Activated T-helper 17 cell treated with anti-CD3 and anti-CD28 coated beads, Interleukin-2, amount 50 U/mL, for 72 hours (primary cell): ENCODE data around the gene ITGB3. TPM values are rescaled to one million over a fixed set of nuclear protein-coding genes. Genes with fewer than 3 reads are reported as not detected.
"Not testable (repeated sequence)": the region's sequence is repeated elsewhere in the genome, so short reads cannot be mapped to it uniquely, and the experiment has no call there.

Experiments used
- ATAC-seq: fragments of 150-1000 bp; cut with Tn5 transposase; replicated peaks from 2 replicates; pipeline ENCODE4 v1.10.0; 2021; ENCODE audit warnings: mild to moderate bottlenecking, moderate library complexity
- H3K27ac Mint-ChIP-seq: one replicate; pipeline ENCODE4 v1.8.0; 2022; ENCODE audit warnings: mixed read lengths
- H3K27me3 Mint-ChIP-seq: one replicate; pipeline ENCODE4 v1.8.0; 2022; ENCODE audit warnings: mixed read lengths
- H3K36me3 Mint-ChIP-seq: one replicate; pipeline ENCODE4 v1.8.0; 2022; ENCODE audit warnings: low read depth, mild to moderate bottlenecking, mixed read lengths
- H3K4me1 Mint-ChIP-seq: one replicate; pipeline ENCODE4 v1.8.0; 2022; ENCODE audit warnings: mixed read lengths
- H3K4me3 Mint-ChIP-seq: one replicate; pipeline ENCODE4 v1.8.0; 2022; ENCODE audit warnings: mild to moderate bottlenecking, mixed read lengths
- H3K9me3 Mint-ChIP-seq: one replicate; pipeline ENCODE4 v1.8.0; 2022; ENCODE audit warnings: mixed read lengths
- total RNA-seq, 2 donors: library from RNA; stranded (reverse); gene quantifications; one replicate each; pipeline ENCODE4 v1.2.3, GENCODE V29; 2022

ITGB3 gene
- total RNA-seq, 2 donors from 2014 or later, result 0.11 TPM; not detected in 1

DNA sequence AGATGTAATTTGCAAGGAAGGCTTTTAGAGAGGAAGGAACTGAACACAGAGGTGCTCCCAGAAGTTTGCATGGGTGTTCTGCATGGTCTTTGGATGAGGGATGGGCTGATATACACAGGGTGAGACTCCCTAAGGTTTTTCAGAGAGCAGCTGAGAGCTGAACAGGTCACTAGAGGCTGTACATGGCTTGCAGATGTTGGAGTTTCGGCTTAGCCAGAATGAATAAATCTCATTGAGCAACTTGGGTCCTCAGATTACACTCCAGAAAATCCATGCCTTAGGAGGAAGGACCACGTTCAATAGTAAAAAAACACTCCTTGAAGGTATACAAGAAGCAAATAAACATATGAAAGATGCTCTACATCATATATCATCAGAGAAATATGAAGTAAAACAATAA, 7.5 kb upstream of the ITGB3 start:
- H3K36me3 Mint-ChIP-seq, result no peaks in the 10 kb centered on the region
- no peaks in the 10 kb centered on the region for H3K9me3 Mint-ChIP-seq
- H3K27me3 Mint-ChIP-seq, result peaks cover 28% of the 10 kb centered on the region
- H3K4me3 Mint-ChIP-seq, result no peak overlapping the region
- no peak for ATAC-seq
- no peak overlapping the region for H3K27ac Mint-ChIP-seq
- no peaks in the 10 kb centered on the region for H3K4me1 Mint-ChIP-seq

DNA sequence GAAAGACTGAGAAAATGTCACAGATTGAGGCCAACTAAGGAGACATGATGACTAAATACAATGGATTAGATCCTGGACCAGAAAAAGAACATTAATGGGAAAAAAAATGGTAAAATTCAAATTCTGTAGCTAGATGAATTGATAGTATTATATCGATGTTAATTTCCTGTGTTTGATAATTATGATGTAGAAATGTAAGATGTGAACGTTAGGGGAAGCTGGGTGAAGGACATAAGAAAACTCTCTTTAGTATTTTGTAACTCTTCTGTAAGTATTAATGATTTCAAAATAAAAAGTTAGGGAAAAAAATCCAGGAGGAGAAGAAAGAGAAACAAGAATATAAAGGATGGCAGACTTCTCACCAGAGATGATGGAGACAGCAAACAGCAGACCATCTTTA, 2.8 kb upstream of the ITGB3 start:
- no peaks in the 10 kb centered on the region for H3K9me3 Mint-ChIP-seq
- peaks cover 26% of the 10 kb centered on the region for H3K27me3 Mint-ChIP-seq
- H3K27ac Mint-ChIP-seq, result no peak overlapping the region
- no peak for ATAC-seq
- no peak overlapping the region for H3K4me3 Mint-ChIP-seq
- H3K36me3 Mint-ChIP-seq, result no peaks in the 10 kb centered on the region
- peaks cover 4% of the 10 kb centered on the region for H3K4me1 Mint-ChIP-seq

- ATAC-seq, result no peak
- Mint-ChIP-seq H3K4me1 (peaks cover 4% of the 10 kb centered on the region), H3K9me3 (no peaks in the 10 kb centered on the region), H3K36me3 (no peaks in the 10 kb centered on the region), H3K27ac (no peak overlapping the region), H3K4me3 (no peak overlapping the region), H3K27me3 (peaks cover 26% of the 10 kb centered on the region)
These were observed 2.1 kb upstream of the ITGB3 start for GRCh38 chr17:47251421-47251940.

GRCh38 chr17:47252209-47252608, 1.4 kb upstream of the ITGB3 start:
- Mint-ChIP-seq H3K4me3 (no peak overlapping the region), H3K4me1 (peaks cover 4% of the 10 kb centered on the region), H3K9me3 (no peaks in the 10 kb centered on the region), H3K27ac (no peak overlapping the region), H3K27me3 (peaks cover 29% of the 10 kb centered on the region), H3K36me3 (no peaks in the 10 kb centered on the region)
- ATAC-seq, result no peak

- Mint-ChIP-seq H3K27ac (no peak overlapping the region), H3K27me3 (peaks cover 36% of the 10 kb centered on the region), H3K9me3 (no peaks in the 10 kb centered on the region), H3K4me1 (peaks cover 9% of the 10 kb centered on the region), H3K36me3 (no peaks in the 10 kb centered on the region), H3K4me3 (peak overlapping the region; percentile 88)
- no peak for ATAC-seq
These were observed 688 bp upstream of the ITGB3 start for GRCh38 chr17:47252766-47253512.

DNA sequence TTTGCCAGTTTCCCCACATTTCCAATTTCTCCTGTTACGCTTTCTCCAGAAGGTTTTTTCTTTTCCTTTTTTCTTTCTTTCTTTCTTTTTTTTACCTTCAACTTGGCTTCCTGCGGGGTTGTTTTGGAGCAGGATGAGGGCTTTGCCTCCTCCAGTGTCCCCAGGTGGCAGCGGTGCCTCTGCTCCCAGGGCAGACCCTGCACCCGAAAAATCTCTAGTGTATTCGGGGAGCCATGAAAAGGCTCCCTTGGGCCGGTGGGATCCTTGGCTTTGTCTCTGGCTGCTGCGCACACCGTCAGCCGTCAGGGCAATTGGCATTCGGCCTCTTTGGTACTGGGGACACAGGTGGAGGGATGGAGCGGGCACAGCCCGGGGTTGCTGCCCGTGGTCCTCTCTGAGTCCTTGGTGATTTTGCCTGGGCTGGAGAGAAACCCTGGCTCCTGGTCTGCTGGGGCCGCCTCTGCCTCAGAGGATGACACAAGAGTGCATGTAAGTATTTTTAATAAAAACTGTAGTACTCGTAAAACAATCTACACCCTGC, 846 bp downstream of the ITGB3 start:
- Mint-ChIP-seq H3K36me3 (no peaks in the 10 kb centered on the region), H3K9me3 (no peaks in the 10 kb centered on the region), H3K4me1 (peaks cover 9% of the 10 kb centered on the region), H3K27me3 (peaks cover 44% of the 10 kb centered on the region), H3K27ac (no peak overlapping the region), H3K4me3 (peak overlapping the region; percentile 88)
- ATAC-seq, result no peak

DNA sequence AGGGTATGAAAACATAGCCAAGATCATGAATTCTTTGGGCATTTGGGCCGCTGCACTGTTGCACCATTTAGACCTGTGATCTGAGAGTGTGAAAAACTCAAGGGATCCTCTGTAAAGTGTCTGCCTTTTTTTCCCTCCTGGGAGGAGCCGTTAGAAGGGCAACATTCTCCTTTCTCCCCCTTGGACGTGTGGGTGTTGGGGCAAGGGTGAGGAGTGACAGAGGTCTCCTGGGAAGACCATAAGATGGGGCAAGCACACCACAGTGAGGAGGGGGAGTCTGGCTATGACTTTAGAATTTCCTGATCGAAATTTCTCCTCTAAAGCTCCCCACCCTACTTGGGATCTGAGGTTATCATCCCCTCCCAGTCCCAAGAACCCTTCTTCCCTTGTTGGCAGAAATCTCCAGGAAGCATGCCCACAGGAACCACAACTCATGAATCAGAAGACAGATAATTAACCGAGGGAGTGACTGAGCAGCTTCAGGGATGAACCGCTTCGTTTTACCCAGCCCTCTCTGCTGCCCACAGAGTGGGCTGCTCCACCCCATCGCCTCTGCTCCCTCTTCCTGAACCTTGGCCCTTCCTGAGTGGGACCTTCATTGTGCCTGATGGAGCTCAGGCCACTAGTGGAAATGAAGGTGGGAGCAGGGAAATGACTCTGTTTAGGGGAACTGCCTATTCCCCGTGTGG, 4.2 kb downstream of the ITGB3 start:
- Mint-ChIP-seq H3K27me3 (peaks cover 39% of the 10 kb centered on the region), H3K4me1 (peaks cover 9% of the 10 kb centered on the region), H3K4me3 (no peak overlapping the region), H3K27ac (no peak overlapping the region), H3K36me3 (no peaks in the 10 kb centered on the region), H3K9me3 (no peaks in the 10 kb centered on the region)
- no peak for ATAC-seq

GRCh38 chr17:47262586-47262985, 9.0 kb downstream of the ITGB3 start:
- no peaks in the 10 kb centered on the region for H3K36me3 Mint-ChIP-seq
- H3K27me3 Mint-ChIP-seq, result peaks cover 17% of the 10 kb centered on the region
- no peak overlapping the region for H3K27ac Mint-ChIP-seq
- no peak overlapping the region for H3K4me3 Mint-ChIP-seq
- ATAC-seq, result no peak
- peaks cover 3% of the 10 kb centered on the region for H3K4me1 Mint-ChIP-seq
- H3K9me3 Mint-ChIP-seq, result no peaks in the 10 kb centered on the region

DNA sequence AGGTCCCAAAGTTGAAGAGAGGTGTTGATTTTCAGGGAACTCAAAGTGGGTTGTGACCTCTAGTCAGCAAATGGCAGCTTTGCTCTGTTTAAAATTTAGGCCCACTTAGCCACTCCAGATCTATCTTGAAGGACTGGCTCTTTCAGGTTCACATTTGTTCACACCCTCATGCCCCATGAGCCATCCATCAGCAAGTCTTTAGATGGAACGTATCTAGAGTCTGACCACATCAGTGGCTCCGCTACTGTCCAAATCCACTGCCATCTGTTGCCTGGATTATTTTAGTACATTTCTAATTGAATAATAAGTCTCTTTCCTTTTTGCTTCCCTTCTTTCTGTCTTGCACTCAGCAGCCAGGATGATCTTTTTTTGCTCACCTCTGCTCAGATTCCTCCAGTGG, 10.5 kb downstream of the ITGB3 start:
- Mint-ChIP-seq H3K27ac (no peak overlapping the region), H3K9me3 (peaks cover under 1% of the 10 kb centered on the region), H3K4me1 (no peaks in the 10 kb centered on the region), H3K36me3 (no peaks in the 10 kb centered on the region), H3K4me3 (no peak overlapping the region), H3K27me3 (peaks cover 7% of the 10 kb centered on the region)
- ATAC-seq, result no peak

- Mint-ChIP-seq H3K27ac (no peak overlapping the region), H3K36me3 (no peaks in the 10 kb centered on the region), H3K9me3 (peaks cover 3% of the 10 kb centered on the region), H3K4me3 (no peak overlapping the region), H3K27me3 (peaks cover 7% of the 10 kb centered on the region), H3K4me1 (no peaks in the 10 kb centered on the region)
- peak; percentile 80 for ATAC-seq
These were observed 12.4 kb downstream of the ITGB3 start for GRCh38 chr17:47265983-47266541.

GRCh38 chr17:47266782-47267181, 13.2 kb downstream of the ITGB3 start:
- Mint-ChIP-seq H3K36me3 (no peaks in the 10 kb centered on the region), H3K27me3 (peaks cover 7% of the 10 kb centered on the region), H3K4me3 (no peak overlapping the region), H3K27ac (no peak overlapping the region), H3K9me3 (peaks cover 3% of the 10 kb centered on the region), H3K4me1 (no peaks in the 10 kb centered on the region)
- ATAC-seq, result no peak

GRCh38 chr17:47267354-47267828, 13.8 kb downstream of the ITGB3 start:
- no peaks in the 10 kb centered on the region for H3K36me3 Mint-ChIP-seq

GRCh38 chr17:47268964-47269363, 15.3 kb downstream of the ITGB3 start:
- not testable (repeated sequence) for H3K27me3 Mint-ChIP-seq, H3K36me3 Mint-ChIP-seq, H3K9me3 Mint-ChIP-seq, H3K4me3 Mint-ChIP-seq, H3K4me1 Mint-ChIP-seq, ATAC-seq, H3K27ac Mint-ChIP-seq

More at GRCh38 chr17:47267354-47267828, 13.8 kb downstream of the ITGB3 start:
- Mint-ChIP-seq H3K4me1 (no peaks in the 10 kb centered on the region), H3K9me3 (peaks cover 3% of the 10 kb centered on the region), H3K27ac (no peak overlapping the region), H3K4me3 (no peak overlapping the region), H3K27me3 (peaks cover 7% of the 10 kb centered on the region)
- no peak for ATAC-seq

DNA sequence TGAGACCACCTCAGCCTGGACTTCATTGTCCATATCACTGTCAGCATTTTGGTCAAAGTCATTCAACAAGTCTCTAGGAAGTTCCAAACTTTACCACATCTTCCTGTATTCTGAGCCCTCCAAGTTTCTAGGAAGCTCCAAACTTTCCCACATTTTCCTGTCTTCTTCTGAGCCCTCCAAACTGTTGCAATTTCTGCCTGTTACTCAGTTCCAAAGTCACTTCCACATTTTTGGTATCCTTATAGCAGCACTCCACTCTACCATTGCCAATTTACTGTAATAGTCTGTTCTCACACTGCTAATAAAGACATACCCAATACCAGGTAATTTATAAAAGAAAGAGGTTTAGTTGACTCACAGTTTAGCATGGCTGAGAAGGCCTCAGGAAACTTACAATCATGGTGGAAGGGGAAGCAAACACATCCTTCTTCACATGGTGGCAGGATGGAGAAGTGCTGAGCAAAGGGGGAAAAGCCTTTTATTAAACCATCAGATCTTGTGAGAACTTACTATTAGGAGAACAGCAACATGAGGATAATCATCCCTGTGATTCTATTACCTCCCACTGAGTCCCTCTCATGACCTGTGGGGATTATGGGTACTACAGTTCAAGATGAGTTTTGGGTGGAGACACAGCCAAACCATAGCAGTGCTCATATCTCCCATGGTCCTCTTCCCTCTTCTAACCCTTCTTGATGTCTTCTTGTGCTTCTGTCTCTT, 16.1 kb downstream of the ITGB3 start:
- not testable (repeated sequence) for H3K9me3 Mint-ChIP-seq, H3K4me3 Mint-ChIP-seq, H3K4me1 Mint-ChIP-seq, H3K36me3 Mint-ChIP-seq, ATAC-seq, H3K27me3 Mint-ChIP-seq, H3K27ac Mint-ChIP-seq
